ENCODE data around the gene DAPK2. TPM values are rescaled to one million over a fixed set of nuclear protein-coding genes. Genes with fewer than 3 reads are reported as not detected.

The DAPK2 gene
- total and polyA plus RNA-seq, 2 of the 13 experiments (the other 11 are each of a cell fraction or from before 2014, with no cell fraction given): 0.33 to 0.63 TPM

DNA sequence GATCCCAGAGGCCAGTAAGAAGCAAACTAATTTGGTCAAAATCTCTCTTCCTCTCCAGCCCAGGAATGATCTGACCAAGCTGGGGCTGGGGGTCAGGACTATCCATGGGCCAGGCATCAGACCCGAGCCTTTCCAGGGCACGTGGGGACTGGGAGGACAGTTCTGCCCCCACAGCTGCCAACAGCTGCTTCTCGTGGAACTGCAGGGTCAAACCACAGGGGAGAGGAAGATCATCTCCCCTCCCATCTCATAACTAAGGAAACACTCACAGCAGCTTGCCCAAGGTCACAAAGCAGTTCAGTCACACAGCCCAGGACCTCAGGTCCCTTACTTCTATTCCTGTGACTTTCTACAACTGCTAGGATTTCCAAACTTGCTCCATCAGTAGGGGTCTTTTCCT is 47.1 kb downstream of the DAPK2 start (continued):
- TF ChIP-seq ZNF282 (IDR thresholded peaks at IDR 0.05; ENCODE audit: partially characterized antibody) (no peak), RARA (CRISPR knock-in tag; IDR thresholded peaks at IDR 0.05) (no peak), DNMT3B (CRISPR knock-in tag; conservative IDR thresholded peaks at IDR 0.05) (no peak)
- TF ChIP-seq, protein P1, sequence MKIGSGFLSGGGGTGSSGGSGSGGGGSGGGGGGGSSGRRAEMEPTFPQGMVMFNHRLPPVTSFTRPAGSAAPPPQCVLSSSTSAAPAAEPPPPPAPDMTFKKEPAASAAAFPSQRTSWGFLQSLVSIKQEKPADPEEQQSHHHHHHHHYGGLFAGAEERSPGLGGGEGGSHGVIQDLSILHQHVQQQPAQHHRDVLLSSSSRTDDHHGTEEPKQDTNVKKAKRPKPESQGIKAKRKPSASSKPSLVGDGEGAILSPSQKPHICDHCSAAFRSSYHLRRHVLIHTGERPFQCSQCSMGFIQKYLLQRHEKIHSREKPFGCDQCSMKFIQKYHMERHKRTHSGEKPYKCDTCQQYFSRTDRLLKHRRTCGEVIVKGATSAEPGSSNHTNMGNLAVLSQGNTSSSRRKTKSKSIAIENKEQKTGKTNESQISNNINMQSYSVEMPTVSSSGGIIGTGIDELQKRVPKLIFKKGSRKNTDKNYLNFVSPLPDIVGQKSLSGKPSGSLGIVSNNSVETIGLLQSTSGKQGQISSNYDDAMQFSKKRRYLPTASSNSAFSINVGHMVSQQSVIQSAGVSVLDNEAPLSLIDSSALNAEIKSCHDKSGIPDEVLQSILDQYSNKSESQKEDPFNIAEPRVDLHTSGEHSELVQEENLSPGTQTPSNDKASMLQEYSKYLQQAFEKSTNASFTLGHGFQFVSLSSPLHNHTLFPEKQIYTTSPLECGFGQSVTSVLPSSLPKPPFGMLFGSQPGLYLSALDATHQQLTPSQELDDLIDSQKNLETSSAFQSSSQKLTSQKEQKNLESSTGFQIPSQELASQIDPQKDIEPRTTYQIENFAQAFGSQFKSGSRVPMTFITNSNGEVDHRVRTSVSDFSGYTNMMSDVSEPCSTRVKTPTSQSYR (CRISPR knock-in tag; IDR thresholded peaks at IDR 0.05; ENCODE audit: borderline replicate concordance): no peak

DNA sequence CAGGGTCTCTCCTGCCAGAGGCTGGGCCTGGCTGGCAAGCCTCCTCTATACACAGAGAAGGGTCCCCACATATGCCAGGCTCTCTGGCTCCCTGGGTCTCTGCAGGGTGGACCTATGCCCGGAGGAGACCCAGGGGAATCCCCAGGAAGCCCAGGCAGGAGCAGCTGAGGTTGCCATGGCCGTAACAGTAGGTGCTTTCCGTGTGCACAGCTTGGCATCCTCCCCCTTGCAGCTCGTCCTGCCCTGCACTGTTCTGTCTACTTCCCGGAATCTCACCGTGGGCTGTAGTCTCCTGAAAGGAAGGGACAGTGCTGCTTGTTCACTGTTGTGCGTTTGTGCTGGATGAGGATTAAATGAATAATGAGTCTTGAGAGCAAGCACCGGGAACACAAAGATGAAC is 47.8 kb downstream of the DAPK2 start:
- ChIA-PET POLR2A (no interaction called here), CTCF (ENCODE audit: low intra/inter-chr PET ratio, low total read pairs) (no interaction called here)
- intact Hi-C loops (cut with micrococcal nuclease; ENCODE audit: unreplicated experiment) (no loop called here), in situ Hi-C loops (cut with HindIII; ENCODE audit: extremely low pct_ligation_motif_present, low pct_unique_long_range_greater_than_20kb) (no loop called here)
- BruUV-seq (replicated peaks): no TSS peak
- 17% methylated on average over 5 of the region's 8 CpGs for WGBS (ENCODE audit: low lambda C conversion rate)
- no peaks in the 10 kb centered on the region for H3K79me2 ChIP-seq (ENCODE audit: insufficient read depth, low read length)
- H3K4me2 ChIP-seq (ENCODE audit: low read depth, low read length): no peak overlapping the region
- H3K27me3 ChIP-seq (ENCODE audit: control insufficient read depth in 1 of 2, insufficient read depth in 2 of 2, low read length in 2 of 2): peaks cover 3 to 6% of the 10 kb centered on the region in 2 experiments; a peak in 1 of 5 replicates
- H3K4me3 ChIP-seq (replicated peaks in 1 of 3; ENCODE audit: insufficient read depth in 1 of 3, low read depth in 2 of 3, low read length in 3 of 3): no peak overlapping the region
- H3K4me1 ChIP-seq (ENCODE audit: insufficient read depth, low read length): peaks cover 22% of the 10 kb centered on the region
- H4K20me1 ChIP-seq (ENCODE audit: insufficient read depth, low read length): no peaks in the 10 kb centered on the region
- no peak overlapping the region for H2AFZ ChIP-seq (ENCODE audit: low read length)
- ATAC-seq (peak; percentile 40), DNase-seq (ENCODE audit: low spot score) (no peak), FAIRE-seq (no peak)
- no peak overlapping the region for H3K9ac ChIP-seq (ENCODE audit: insufficient read depth, low read depth, low read length)
- no peak overlapping the region for H3K27ac ChIP-seq (ENCODE audit: extremely low read length, insufficient read depth, low read length)
- H3K36me3 ChIP-seq (replicated peaks in 1 of 2; ENCODE audit: control insufficient read depth in 1 of 2, insufficient read depth in 2 of 2, low read length in 2 of 2): no peaks in the 10 kb centered on the region
- H3K9me3 ChIP-seq (ENCODE audit: low read length): no peaks in the 10 kb centered on the region
- TF ChIP-seq ZNF253 (CRISPR knock-in tag; IDR thresholded peaks at IDR 0.05; ENCODE audit: borderline replicate concordance) (no peak), DR1 (CRISPR knock-in tag; IDR thresholded peaks at IDR 0.05) (no peak), ZNF432 (CRISPR knock-in tag; IDR thresholded peaks at IDR 0.05; ENCODE audit: borderline replicate concordance) (no peak), CBX5 (CRISPR knock-in tag; IDR thresholded peaks at IDR 0.05; ENCODE audit: borderline replicate concordance) (no peak), MIER2 (CRISPR knock-in tag; IDR thresholded peaks at IDR 0.05) (no peak), ZEB1 (IDR thresholded peaks at IDR 0.05; ENCODE audit: insufficient replicate concordance, low read depth) (no peak), FOXA3 (CRISPR knock-in tag; IDR thresholded peaks at IDR 0.05) (no peak), ZKSCAN1 (IDR thresholded peaks at IDR 0.05; ENCODE audit: low read length) (no peak), ZNF382 (CRISPR knock-in tag; IDR thresholded peaks at IDR 0.05; ENCODE audit: borderline replicate concordance) (no peak), ZBTB20 (CRISPR knock-in tag; IDR thresholded peaks at IDR 0.05; ENCODE audit: borderline replicate concordance, low read depth) (no peak), TOE1 (CRISPR knock-in tag; IDR thresholded peaks at IDR 0.05) (no peak), ZNF383 (CRISPR knock-in tag; IDR thresholded peaks at IDR 0.05; ENCODE audit: borderline replicate concordance) (no peak), ZNF713 (CRISPR knock-in tag; IDR thresholded peaks at IDR 0.05) (no peak)
- TF ChIP-seq, protein P2, sequence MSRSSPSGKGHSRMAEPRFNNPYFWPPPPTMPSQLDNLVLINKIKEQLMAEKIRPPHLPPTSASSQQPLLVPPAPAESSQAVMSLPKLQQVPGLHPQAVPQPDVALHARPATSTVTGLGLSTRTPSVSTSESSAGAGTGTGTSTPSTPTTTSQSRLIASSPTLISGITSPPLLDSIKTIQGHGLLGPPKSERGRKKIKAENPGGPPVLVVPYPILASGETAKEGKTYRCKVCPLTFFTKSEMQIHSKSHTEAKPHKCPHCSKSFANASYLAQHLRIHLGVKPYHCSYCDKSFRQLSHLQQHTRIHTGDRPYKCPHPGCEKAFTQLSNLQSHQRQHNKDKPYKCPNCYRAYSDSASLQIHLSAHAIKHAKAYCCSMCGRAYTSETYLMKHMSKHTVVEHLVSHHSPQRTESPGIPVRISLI (CRISPR knock-in tag; IDR thresholded peaks at IDR 0.05; ENCODE audit: borderline replicate concordance): no peak
- TF ChIP-seq, protein P3, sequence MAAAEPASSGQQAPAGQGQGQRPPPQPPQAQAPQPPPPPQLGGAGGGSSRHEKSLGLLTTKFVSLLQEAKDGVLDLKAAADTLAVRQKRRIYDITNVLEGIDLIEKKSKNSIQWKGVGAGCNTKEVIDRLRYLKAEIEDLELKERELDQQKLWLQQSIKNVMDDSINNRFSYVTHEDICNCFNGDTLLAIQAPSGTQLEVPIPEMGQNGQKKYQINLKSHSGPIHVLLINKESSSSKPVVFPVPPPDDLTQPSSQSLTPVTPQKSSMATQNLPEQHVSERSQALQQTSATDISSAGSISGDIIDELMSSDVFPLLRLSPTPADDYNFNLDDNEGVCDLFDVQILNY (CRISPR knock-in tag; conservative IDR thresholded peaks at IDR 0.05): no peak
- TF ChIP-seq, protein P4, sequence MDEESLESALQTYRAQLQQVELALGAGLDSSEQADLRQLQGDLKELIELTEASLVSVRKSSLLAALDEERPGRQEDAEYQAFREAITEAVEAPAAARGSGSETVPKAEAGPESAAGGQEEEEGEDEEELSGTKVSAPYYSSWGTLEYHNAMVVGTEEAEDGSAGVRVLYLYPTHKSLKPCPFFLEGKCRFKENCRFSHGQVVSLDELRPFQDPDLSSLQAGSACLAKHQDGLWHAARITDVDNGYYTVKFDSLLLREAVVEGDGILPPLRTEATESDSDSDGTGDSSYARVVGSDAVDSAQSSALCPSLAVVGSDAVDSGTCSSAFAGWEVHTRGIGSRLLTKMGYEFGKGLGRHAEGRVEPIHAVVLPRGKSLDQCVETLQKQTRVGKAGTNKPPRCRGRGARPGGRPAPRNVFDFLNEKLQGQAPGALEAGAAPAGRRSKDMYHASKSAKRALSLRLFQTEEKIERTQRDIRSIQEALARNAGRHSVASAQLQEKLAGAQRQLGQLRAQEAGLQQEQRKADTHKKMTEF (CRISPR knock-in tag; IDR thresholded peaks at IDR 0.05): no peak

Data from HepG2 (cell line).